Medulla oblongata (tissue), 1 donor: ENCODE measurements around the gene GNB1L.
"Not testable (repeated sequence)": the region's sequence is repeated elsewhere in the genome, so short reads cannot be mapped to it uniquely, and the experiment has no call there.

Experiments used
- DNase-seq: peaks from one replicate; pipeline ENCODE4 v3.0.0-alpha.2; 2015; ENCODE audit errors: extremely low spot score

Gene GNB1L

GRCh38 chr22:19795617-19796008 lies 59.1 kb downstream of the GNB1L start:
- peak; percentile 9 for DNase-seq

- no peak for DNase-seq
Observed at GRCh38 chr22:19793661-19794310, 60.9 kb downstream of the GNB1L start.

DNA sequence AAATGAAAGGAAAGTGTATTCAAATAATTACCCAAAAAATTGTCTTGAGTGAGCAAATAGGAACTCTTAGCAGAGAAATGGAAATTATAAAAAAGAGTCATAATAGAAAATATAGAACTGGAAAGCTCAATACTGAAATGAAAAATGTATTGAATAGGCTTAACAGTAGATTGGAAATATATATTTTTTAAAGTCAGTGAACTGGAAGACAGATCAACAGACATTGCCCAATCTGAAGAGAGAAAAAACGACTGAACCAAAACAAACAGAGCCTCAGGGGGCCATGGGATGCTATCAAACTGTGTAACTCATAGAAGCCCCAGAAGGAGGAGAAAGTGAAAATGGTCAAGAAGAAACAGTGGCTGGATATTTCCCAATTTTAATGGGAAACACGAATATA lies 61.5 kb downstream of the GNB1L start:
- no peak for DNase-seq

- DNase-seq = not testable (repeated sequence)
Observed at GRCh38 chr22:19792383-19792896, 62.2 kb downstream of the GNB1L start.

DNA sequence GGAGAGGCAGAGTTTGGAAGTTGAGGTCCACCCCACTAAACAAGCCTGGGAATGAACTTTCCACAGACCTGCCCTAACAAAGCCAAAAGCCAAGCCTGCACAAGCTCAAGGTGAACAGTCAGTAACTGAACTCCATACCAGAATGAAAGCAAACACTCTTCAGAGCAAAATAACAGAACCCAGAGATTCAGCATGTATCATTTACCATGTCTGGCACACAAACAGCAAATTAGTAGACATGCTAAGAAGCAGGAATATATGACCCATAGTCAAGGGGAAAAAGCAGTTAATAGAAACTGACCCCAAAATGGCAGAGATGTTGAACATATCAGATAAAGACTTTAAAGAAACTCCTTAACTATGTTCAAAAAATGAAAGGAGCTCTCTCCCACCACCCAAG lies 62.8 kb downstream of the GNB1L start:
- no peak for DNase-seq

DNA sequence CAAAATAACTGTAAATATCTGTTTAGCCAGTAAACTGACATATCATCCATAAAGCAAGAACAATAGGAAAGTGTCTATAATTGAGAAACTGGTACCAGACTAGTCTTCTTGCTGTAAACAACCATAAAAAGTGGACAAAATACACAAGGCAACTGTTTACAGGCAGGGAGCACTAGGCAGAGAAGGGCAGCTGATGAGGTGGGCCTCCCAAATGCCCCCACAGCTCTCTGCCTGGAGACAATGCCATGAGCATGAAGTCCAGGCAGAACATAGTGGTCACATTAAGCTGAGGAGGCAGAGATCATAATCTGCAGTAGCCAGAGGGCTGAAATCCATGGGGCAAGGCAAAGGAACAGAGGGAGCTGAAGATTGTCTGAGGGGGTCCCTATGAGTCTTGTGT lies 63.4 kb downstream of the GNB1L start:
- no peak for DNase-seq

DNA sequence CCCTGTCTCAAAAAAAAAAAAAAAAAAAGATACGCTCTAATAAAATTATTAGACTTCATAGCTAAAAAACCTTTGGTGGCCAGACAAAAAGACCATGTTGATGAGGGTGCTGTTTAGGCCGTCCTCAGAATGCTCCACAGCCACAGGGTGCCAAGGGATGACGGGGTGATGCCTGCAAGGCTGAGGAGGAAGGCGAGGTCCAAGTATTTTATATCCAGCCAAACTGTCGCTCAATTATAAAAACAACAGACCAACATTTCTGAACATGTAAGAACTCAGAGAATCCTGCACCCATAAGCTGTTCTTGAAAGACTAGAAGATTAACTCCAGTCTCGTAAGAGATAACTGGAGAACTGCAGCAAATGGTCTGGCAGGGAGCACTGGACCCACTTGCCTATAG lies 64.8 kb downstream of the GNB1L start:
- no peak for DNase-seq

DNA sequence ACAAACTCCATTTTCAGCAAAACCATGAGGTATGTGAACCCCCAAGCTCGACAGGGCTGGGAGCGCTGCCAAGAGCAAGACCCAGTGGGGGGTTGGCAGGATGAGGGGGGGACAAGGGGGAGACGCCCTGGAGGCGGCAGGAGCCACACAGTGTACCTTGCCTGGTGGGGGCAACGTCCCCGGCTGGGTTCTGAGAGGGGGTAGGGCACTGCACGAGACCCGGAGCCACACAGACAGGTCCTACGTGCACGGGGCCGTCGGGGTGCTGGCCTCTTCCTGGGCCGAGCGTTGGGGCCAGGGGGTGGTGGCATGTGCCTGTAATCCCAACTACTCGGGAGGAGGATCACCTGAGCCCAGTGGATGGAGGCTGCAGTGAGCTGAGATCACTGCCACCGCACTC lies 65.3 kb downstream of the GNB1L start:
- DNase-seq = no peak

DNA sequence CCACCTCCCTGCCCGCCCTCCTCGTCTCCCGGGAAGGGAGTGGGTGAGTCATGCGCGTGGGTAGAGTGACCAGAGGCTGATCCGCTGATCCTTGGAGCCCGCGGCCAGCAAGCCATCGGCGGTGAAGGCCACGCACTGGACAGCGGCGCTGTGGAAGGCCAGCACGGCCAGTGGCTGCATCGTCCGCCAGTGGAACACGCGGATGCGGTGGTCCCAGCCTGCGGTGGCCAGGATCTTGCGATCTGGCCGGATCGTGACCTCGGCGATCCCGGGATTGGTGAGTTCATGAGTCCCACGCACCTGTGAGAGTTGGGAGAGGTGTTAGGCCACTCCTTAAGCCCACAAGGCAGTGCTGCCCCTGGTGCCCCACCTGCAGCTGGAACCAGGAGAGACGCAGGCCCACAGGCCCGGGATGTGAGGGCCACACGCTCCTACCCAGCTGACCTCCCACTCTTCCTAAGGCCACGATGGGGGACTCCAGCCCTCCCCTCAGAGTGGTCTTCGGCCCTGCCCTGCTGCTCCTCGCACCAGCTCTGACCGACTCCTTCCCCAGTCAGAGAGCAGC lies 65.9 kb downstream of the GNB1L start:
- no peak for DNase-seq

DNA sequence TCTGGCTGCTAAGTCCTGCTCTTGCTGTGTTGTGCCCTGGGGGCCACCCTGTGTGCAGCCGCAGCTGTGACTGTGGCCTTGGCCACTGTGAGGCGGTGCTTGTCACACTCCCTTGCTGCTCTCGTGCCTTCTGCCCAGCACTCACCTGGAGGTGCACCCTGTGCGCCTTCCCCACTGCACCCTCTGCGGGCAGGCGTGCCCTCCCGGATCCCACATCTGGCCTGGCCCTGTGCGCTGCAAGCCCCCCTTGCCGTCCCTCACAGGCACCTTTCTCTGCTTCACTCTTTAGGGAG lies 66.9 kb downstream of the GNB1L start:
- DNase-seq = no peak

DNA sequence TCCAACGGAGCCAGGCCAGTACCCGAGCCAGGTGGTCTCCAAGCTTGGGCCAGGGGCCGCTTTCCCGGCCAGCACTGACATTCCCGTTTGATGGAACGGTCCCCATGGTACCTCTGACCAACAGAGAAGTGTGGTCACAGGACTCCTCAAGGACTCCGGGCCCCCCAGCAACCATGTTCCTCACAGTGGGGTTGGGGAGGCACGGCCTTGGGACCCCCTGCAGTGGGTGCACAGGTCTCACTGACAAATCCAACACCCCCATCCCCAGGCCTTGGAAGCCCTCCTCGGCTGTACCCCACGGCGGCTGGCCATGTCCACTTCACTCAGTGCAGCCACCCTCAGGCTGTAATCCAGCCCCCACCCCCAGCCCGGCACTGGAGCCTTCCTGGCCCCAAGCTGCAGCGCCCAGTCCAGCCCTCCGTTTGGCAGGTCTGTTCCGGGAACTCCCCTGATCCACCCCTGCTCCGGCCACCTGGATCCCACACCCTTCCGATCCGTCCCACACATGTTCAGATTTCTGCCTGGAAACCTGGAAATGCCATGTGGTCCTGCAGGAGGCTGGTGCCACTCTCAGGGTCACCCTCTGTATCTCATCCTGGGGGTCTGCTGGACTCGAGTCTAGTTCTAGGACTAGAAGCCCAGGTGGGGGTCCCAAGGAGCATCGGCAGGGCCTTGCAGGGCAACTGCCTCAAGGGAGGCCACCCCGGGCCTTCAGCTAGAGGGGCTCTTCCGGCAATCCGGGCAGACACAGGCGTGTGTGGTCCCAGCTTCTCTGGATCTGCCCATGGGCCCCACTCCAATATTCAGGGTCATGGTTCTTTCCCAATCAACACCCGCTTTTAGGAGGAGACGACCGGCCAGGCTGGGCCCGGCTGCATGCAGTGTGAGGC lies 67.5 kb downstream of the GNB1L start:
- no peak for DNase-seq

GRCh38 chr22:19786264-19786585 lies 68.4 kb downstream of the GNB1L start:
- no peak for DNase-seq

DNA sequence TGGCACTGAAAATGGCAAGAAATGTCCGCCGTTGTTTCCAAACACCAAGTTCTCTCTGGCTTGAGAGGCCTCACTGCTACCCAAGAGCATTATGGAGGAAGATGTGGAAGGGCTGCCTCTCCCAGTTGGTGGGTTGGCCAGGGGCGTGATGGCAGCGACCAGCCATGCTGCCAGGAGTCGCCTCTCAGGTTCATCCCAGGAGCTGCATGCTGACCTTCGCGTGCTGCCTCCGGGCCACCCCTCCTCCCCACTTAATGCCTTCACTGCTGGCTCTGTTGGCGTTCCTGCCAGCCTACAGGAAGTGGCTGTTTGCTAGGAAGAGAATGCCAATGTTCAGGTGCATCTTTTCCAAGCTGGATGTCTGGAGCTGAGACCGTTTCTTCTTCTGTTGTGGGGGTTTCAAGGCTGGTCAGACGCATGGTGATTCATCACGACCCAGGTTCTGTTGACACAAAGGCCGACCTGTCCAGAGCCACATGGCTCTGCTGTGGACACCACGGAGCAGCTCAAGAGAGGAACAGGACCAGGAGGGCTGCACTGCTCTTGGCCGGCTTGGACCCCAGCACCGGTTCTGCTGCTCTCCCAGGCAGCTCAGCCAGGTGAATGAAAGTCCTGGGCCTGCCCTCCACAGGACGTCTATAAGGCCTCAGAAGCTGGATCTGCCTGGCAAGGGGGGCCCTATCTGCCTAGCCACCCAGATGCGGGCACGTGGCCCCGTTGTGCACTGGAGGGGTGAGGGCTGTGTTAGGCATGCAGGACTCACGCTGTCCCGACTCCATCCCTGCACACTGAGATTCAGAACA lies 69.0 kb downstream of the GNB1L start:
- DNase-seq = no peak

GRCh38 chr22:19784384-19785175 lies 70.1 kb downstream of the GNB1L start:
- DNase-seq = no peak

DNA sequence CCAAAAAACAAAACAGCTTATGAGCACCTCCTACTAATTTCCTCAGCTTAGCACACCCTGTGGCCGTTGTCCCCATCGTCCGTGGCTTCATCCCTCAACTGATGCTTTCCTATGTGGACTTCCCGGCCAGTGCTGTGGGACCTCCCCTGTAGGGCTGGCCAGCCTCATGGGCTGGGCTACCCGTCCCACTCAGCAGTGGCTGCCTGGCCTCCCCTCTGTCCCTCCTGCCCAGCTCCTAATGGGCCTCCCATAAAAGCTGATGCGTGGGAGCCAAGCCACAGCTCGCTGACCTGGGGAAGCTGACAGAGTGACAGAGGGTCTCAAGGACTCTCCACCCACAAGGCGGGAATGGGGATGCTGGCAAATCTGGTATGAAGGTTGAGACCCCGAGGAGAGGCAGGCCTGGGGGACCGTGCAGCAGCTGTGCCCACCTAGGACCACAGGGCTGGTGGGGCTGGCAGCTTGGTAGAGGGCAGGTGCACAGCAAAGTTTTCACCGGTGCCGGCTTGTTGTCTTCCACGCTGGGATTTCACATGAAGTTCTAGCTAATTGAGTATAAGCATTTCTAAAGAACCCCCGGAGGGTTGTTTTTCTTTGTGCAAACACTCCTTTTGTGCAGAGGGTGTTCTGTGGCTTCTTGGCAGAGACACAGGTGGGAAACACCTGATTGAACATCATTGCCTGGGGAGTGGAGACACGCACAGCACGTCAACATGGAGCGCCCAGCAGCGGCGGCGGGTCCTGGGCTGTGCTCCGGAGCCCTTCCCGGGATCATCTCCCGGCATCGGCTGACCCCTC lies 70.9 kb downstream of the GNB1L start:
- DNase-seq = no peak

GRCh38 chr22:19782533-19782932 lies 72.1 kb downstream of the GNB1L start:
- no peak for DNase-seq

DNA sequence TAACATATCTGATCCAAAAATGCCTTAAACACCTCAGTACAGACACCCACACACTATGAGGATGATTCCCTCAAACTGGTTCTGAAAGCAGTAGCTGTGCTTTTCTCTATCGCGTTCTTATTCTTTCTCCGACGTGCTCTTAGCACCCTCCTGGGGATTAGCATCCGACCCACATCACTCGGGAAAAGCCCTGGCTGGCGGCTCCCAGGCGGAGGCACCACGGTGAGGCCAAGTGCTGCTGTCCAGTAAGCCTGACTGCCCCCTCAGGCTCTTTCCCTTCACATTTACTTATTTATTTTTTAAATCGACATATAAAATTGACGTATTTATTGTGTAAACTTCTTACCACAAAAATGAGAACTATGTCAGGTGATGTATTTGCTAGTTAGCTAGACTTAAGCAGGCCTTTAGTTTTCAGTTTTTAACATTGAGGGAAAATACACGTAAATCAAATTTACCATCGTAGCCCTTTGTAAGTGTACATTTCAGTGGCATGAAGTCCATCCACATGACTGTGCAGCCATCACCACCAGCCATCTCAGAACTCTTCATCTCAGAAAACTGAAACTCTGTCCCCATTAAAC lies 74.9 kb downstream of the GNB1L start:
- no peak for DNase-seq

DNA sequence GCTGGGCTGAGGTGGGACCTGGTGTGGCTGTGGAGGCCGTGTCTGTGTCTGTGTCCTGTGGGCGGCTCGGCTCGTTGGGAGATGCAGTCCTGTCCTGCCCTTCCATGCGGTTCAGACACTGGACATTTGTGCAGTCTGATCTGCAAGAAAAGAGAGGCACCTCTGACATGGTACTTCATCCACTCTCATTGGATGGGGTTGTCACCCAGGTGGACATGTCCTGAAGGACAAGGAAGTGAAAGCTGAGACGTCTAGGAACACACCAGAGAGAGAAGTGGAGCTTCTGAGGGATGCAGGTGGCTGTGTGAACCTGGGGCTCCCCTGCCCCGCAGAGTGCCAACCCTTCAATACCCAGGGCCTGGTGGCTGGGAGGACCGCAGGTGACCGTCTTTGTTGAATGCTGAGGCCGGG lies 75.7 kb downstream of the GNB1L start:
- no peak for DNase-seq

DNA sequence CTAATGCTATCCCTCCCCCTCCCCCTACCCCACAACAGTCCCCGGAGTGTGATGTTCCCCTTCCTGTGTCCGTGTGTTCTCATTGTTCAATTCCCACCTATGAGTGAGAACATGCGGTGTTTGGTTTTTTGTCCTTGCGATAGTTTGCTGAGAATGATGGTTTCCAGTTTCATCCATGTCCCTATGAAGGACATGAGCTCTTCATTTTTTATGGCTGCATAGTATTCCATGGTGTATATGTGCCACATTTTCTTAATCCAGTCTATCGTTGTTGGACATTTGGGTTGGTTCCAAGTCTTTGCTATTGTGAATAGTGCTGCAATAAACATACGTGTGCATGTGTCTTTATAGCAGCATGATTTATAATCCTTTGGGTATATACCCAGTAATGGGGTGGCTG lies 77.5 kb downstream of the GNB1L start:
- not testable (repeated sequence) for DNase-seq

DNA sequence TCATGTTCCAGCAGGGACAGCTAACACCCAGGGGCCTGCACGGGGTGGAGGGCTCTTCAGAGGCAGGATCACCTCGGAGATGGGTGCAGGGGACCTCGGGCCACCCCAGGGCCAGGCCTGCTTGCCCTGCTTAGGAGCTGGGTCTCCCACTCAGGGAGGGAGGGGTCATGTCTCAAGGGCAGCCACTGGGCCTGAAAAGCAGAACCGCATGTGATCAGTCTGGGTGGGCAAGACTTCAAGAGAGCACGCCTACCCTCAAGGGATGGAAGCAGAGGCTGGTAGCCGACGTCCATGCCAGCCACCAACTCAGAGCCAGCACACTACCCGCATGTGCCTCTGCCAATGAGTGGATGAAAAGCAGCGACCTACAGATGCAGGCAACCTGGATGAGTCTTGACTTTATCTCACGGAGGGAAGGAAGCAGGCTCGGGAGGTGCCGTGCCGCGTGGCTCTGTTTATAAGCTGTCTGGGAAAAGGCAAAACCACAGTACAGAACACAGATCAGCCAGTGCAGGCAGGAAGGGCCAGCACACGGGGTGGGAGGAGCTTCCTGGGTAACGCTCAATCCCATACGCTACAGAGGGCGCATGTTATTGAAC lies 78.1 kb downstream of the GNB1L start:
- no peak for DNase-seq
